Measurements from ENCODE around the gene CCL24. TPM values are rescaled to one million over a fixed set of nuclear protein-coding genes. Genes with fewer than 3 reads are reported as not detected.
"Not testable (repeated sequence)": the region's sequence is repeated elsewhere in the genome, so short reads cannot be mapped to it uniquely, and the experiment has no call there.

Gene CCL24
- polyA plus RNA-seq, 6 donors from 2014 or later, result not detected

DNA sequence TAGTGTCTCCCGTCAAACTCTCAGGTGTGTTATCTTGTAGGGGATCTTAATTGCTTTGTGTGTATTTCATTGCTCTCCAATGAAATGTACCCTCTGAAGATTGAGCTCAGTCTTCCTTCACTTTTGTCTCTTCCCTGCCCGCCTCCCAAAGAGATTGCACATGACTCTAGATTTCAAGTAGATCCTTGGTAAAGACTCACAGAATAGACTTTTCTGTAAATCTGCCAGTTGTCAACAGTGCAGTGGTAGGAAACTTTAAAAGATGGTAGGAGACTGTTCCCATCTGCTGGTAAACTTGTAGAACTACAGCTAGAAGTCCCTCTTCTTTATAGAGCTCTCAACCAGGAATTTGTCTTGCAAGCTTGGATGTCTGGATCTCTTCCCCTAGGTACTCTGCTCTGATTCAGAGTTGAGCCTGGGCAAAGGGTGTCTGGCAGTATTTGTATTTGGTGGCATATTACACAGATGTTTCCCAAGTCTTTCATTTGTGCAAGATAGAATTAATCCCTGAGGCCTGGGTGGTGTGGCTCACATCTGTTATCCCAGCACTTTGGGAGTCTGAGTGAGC, 51.2 kb downstream of the CCL24 start:
- Mint-ChIP-seq H3K36me3 (no peaks in the 10 kb centered on the region), H3K27ac (no peak overlapping the region), H3K9me3 (no peaks in the 10 kb centered on the region), H3K4me3 (no peak overlapping the region), H3K27me3 (no peaks in the 10 kb centered on the region), H3K4me1 (peaks cover 5 to 7% (median 6%) of the 10 kb centered on the region in 3 donors)
- peak; percentile 40 for DNase-seq
- ATAC-seq (ENCODE audit: low read depth in 2 of 2), result peak; percentile 78 to 88

- ATAC-seq (ENCODE audit: low read depth in 2 of 2), result peak in 1 of 2 donors; percentile 56
- H3K27ac Mint-ChIP-seq, H3K4me3 Mint-ChIP-seq, H3K27me3 Mint-ChIP-seq, DNase-seq, H3K4me1 Mint-ChIP-seq, H3K36me3 Mint-ChIP-seq, H3K9me3 Mint-ChIP-seq: not testable (repeated sequence)
Measured at GRCh38 chr7:75761801-75762200, 51.8 kb downstream of the CCL24 start.

Other genes starting within 250 kb of the CCL24 start
- gene HIP1, start 74.9 kb downstream of the CCL24 start, polyA plus RNA-seq (ENCODE audit: low read depth in 6 of 6), result 1 to 10 TPM; 2.5 to 7.8 (median 4.3) TPM
- gene CCL26, start 41.6 kb downstream of the CCL24 start, polyA plus RNA-seq (ENCODE audit: low read depth in 6 of 6), result not detected
- 10 to 100 TPM; 55.0 to 89.0 (median 66.9) TPM for gene RHBDD2, start 65.2 kb upstream of the CCL24 start, polyA plus RNA-seq (ENCODE audit: low read depth in 6 of 6)
- gene POR, start 101.3 kb upstream of the CCL24 start, polyA plus RNA-seq (ENCODE audit: low read depth in 6 of 6), result 10 to 100 TPM in 5 of 6 donors, 1 to 10 TPM in 1; 7.6 to 50.0 (median 35.4) TPM
- gene TMEM120A, start 180.8 kb upstream of the CCL24 start, polyA plus RNA-seq (ENCODE audit: low read depth in 6 of 6), result 10 to 100 TPM; 31.7 to 37.2 (median 35.2) TPM
- gene STYXL1, start 234.2 kb upstream of the CCL24 start, polyA plus RNA-seq (ENCODE audit: low read depth in 6 of 6), result 10 to 100 TPM; 61.3 to 89.8 (median 65.3) TPM
- gene MDH2, start 234.3 kb upstream of the CCL24 start, polyA plus RNA-seq (ENCODE audit: low read depth in 6 of 6), result 100 to 1,000 TPM; 128 to 211 (median 147) TPM

Measured in naive B cell (primary cell).